ENCODE data around the gene CCM2L. TPM values are rescaled to one million over a fixed set of nuclear protein-coding genes. Genes with fewer than 3 reads are reported as not detected.
A peak's percentile ranks its signal among the peaks of the same experiment; 100 is the strongest.

CCM2L gene
- total RNA-seq, 1 experiment from 2014 or later = 0.32 TPM

DNA sequence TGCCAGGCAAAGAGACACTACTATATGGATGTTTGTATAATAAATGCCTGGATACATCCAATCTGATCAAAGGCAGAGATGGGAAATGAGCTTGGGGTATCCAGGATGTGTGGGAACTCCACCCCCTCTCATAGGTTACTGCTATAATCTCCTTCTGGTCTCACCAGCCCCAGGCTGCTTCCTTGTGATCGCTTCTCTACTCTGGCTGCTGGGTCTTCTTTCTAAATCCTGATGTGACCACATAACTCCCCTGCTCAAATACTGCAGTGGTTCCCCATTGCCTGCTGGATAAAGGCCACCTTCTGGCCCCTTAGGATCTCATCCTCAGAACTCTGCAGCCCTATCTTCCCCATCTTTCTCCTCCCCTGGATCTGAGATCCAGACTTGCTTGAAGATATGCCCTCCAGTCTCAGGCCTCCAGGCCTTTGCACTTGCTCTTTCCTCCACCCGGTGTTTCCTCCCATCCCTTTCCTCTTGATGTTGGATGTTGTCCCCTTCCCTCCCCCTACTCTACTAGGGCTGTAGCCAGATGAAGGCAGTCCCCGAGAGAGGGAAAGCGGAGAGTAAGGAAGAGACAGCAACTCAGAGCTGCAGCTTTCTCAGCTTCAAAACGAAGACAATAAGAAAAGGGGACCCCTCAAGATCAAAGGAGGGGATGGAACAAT, 43.1 kb upstream of the CCM2L start:
- peaks cover 2% of the 10 kb centered on the region for H3K27me3 ChIP-seq (replicated peaks; ENCODE audit: control insufficient read depth, insufficient read depth, low read length)
- H3K9me3 ChIP-seq = 0 out of 2 replicates have a peak, but pooled peaks cover 3% of the 10 kb centered on the region
- H3K4me3 Mint-ChIP-seq (ENCODE audit: unreplicated experiment) = peak overlapping the region; percentile 44
- BruUV-seq (replicated peaks) = no TSS peak
- 0 out of 2 replicates have a peak, but pooled peaks cover 6% of the 10 kb centered on the region for H3K4me1 ChIP-seq
- H3K4me3 ChIP-seq (ENCODE audit: low read depth, low read length) = no peak overlapping the region
- intact Hi-C loops (cut with micrococcal nuclease; ENCODE audit: unreplicated experiment) = loop anchor here (5.0 kb wide), 2 partner anchors 50 to 65 kb away; no protein-coding TSS in a partner anchor
- H3K4me1 Mint-ChIP-seq (ENCODE audit: low read depth, unreplicated experiment) = no peaks in the 10 kb centered on the region
- no peaks in the 10 kb centered on the region for H3K36me3 Mint-ChIP-seq (ENCODE audit: insufficient read depth, unreplicated experiment)
- peaks cover 35% of the 10 kb centered on the region for H3K27me3 Mint-ChIP-seq (ENCODE audit: insufficient read depth, unreplicated experiment)
- CTCF ChIA-PET = interaction anchor here (0.5 to 2.9 kb wide), 3 partner anchors 15 to 114 kb away, joined by 3 to 23 read pairs (median 3); partner anchors contain the start of gene PDRG1
- POLR2A ChIA-PET = interaction anchor here (0.6 kb wide), 1 partner anchor 38 kb away, joined by 4 read pairs; no protein-coding TSS in a partner anchor
- TF ChIP-seq CTCF (IDR thresholded peaks at IDR 0.05; ENCODE audit: insufficient read depth in 1 of 2, low read depth in 1 of 2, low read length in 1 of 2, severe bottlenecking in 1 of 2, unreplicated experiment in 1 of 2) = no peak
- H3K9me3 Mint-ChIP-seq (ENCODE audit: unreplicated experiment) = no peaks in the 10 kb centered on the region
- H3K27ac Mint-ChIP-seq (ENCODE audit: unreplicated experiment) = no peak overlapping the region
- DNase-seq = no peak
- no peaks in the 10 kb centered on the region for H3K36me3 ChIP-seq (ENCODE audit: control insufficient read depth, insufficient read depth, low read length)

DNA sequence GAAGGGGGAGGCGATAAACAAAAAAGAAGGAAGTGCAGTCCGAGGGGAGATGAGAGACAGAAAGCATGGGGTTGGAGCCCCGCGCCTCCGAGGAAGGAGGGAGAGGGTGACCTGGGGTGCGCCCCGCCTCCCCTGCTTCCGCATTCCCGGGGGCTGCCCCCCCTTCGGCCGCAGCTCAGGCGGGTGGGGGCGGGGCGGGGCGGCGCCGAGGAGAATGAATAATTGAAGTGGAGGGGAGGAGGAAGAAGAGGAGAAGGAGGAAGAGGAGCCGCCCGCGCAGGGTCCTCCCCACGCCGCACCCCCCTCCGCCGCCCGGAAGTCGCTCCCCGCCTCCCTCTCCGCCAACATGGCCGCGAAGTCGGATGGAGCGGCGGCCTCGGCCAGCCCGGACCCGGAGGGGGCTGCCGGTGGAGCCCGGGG, 42.4 kb upstream of the CCM2L start, which contains the start of gene XKR7:
Gene XKR7, plus strand, starts transcription at position 322 of the 420 bp plus-strand sequence. Its CDS starts 25 bp downstream, at position 347.
- Histone ChIP-seq H3K27me3 (replicated peaks; ENCODE audit: control insufficient read depth, insufficient read depth, low read length) (peaks cover 2% of the 10 kb centered on the region), H3K9me3 (0 out of 2 replicates have a peak, but pooled peaks cover 3% of the 10 kb centered on the region), H3K4me3 (ENCODE audit: low read depth, low read length) (no peak within 1 kb of the TSS), H3K36me3 (ENCODE audit: control insufficient read depth, insufficient read depth, low read length) (no peaks in the 10 kb centered on the region), H3K4me1 (0 out of 2 replicates have a peak, but pooled peaks cover 11% of the 10 kb centered on the region)
- Mint-ChIP-seq H3K4me3 (ENCODE audit: unreplicated experiment) (peak within 1 kb of the TSS; percentile 61), H3K36me3 (ENCODE audit: insufficient read depth, unreplicated experiment) (no peaks in the 10 kb centered on the region), H3K27me3 (ENCODE audit: insufficient read depth, unreplicated experiment) (peaks cover 34% of the 10 kb centered on the region), H3K9me3 (ENCODE audit: unreplicated experiment) (no peaks in the 10 kb centered on the region), H3K4me1 (ENCODE audit: low read depth, unreplicated experiment) (no peaks in the 10 kb centered on the region), H3K27ac (ENCODE audit: unreplicated experiment) (no peak within 1 kb of the TSS)
- CTCF ChIA-PET = interaction anchor here (0.6 to 2.9 kb wide), 4 partner anchors 16 to 309 kb away, joined by 3 to 23 read pairs (median 7); partner anchors contain the start of gene PDRG1
- POLR2A ChIA-PET = interaction anchor here (0.6 kb wide), 1 partner anchor 37 kb away, joined by 4 read pairs; no protein-coding TSS in a partner anchor
- DNase-seq = no peak
- no TSS peak for BruUV-seq (replicated peaks)
- TF ChIP-seq CTCF (IDR thresholded peaks at IDR 0.05; ENCODE audit: insufficient read depth in 1 of 2, low read depth in 1 of 2, low read length in 1 of 2, severe bottlenecking in 1 of 2, unreplicated experiment in 1 of 2) = no peak
- intact Hi-C loops (cut with micrococcal nuclease; ENCODE audit: unreplicated experiment) = loop anchor here (5.0 kb wide), 2 partner anchors 49 to 64 kb away; no protein-coding TSS in a partner anchor

GRCh38 chr20:31968291-31969126, 41.7 kb upstream of the CCM2L start:
- ChIA-PET POLR2A (no interaction called here), CTCF (interaction anchor here (0.6 to 2.9 kb wide), 4 partner anchors 17 to 309 kb away, joined by 3 to 23 read pairs (median 7); partner anchors contain the start of gene PDRG1)
- intact Hi-C loops (cut with micrococcal nuclease; ENCODE audit: unreplicated experiment) = loop anchor here (5.0 kb wide), 2 partner anchors 49 to 64 kb away; no protein-coding TSS in a partner anchor
- Mint-ChIP-seq H3K36me3 (ENCODE audit: insufficient read depth, unreplicated experiment) (no peaks in the 10 kb centered on the region), H3K27me3 (ENCODE audit: insufficient read depth, unreplicated experiment) (peaks cover 35% of the 10 kb centered on the region), H3K27ac (ENCODE audit: unreplicated experiment) (no peak overlapping the region), H3K4me3 (ENCODE audit: unreplicated experiment) (peak overlapping the region; percentile 61), H3K4me1 (ENCODE audit: low read depth, unreplicated experiment) (no peaks in the 10 kb centered on the region), H3K9me3 (ENCODE audit: unreplicated experiment) (no peaks in the 10 kb centered on the region)
- Histone ChIP-seq H3K4me1 (0 out of 2 replicates have a peak, but pooled peaks cover 11% of the 10 kb centered on the region), H3K9me3 (0 out of 2 replicates have a peak, but pooled peaks cover 3% of the 10 kb centered on the region), H3K4me3 (ENCODE audit: low read depth, low read length) (no peak overlapping the region), H3K36me3 (ENCODE audit: control insufficient read depth, insufficient read depth, low read length) (no peaks in the 10 kb centered on the region), H3K27me3 (replicated peaks; ENCODE audit: control insufficient read depth, insufficient read depth, low read length) (peaks cover 2% of the 10 kb centered on the region)
- BruUV-seq (replicated peaks) = no TSS peak
- peak in 1 of 2 experiments; percentile 11 for TF ChIP-seq CTCF (IDR thresholded peaks at IDR 0.05; ENCODE audit: insufficient read depth in 1 of 2, low read depth in 1 of 2, low read length in 1 of 2, severe bottlenecking in 1 of 2, unreplicated experiment in 1 of 2)
- peak; percentile 88 to 97 for DNase-seq

Measured in Caco-2 (cell line).